Embryonic facial prominence (tissue), 1 donor: ENCODE measurements around the gene ATP1B4.

Experiments
- DNase-seq: peaks from one replicate; pipeline ENCODE4 v3.0.0-alpha.2; 2016; ENCODE audit errors: extremely low spot score

ATP1B4 gene

DNA sequence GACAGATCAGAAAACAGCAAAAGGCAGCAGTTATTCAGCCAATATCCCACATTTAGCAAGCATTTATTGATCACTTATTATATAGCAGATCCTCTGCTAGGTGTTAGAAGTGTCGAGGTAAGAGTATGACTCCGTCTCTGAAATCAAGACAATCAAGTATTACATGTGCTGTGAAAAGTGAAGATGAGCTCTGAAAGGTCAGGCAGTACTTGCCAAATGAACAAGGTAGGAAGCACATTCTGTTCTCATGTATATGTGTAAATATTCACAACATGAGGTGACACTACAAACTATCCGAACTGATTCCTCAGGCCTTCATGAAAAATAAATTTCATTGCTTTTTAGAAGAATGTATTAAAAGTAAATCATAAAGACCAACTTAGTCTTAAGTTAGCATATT, 15.3 kb downstream of the ATP1B4 start:
- DNase-seq: no peak

DNA sequence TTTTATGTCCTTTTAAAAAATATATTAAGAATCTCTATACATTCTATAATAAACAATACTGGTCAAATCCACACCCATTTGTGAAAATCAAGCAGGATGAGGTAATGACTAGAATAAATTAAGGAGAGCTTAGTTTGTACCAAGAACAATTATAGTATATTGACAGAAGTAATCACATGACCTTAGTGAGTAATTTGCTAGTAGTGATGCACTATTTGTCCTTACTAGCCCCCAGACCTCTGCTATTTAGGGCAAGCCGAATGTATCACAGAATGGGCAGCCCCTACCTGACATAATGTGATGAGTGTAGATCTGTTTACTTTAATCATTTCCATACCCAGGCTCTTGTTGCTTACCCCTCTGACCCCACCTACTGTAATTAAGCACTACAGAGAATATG, 15.8 kb downstream of the ATP1B4 start:
- DNase-seq: no peak

DNA sequence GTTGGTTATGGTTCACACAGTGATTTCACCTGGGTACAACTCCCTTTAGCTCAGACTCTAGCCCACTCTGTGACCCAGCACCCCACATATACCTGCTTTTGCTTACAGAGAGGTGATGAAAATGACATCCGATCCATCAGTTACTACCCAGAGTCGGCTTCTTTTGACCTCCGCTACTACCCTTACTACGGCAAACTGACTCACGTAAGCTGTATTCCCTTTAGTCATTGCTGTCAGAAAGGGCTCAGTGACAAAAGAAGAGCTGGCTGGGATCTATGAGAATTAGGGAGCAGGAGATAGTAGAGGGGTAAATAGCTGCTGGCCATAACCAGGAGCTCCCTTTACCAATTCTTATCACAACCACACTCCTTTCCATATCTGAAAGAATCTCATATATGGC, 16.7 kb downstream of the ATP1B4 start:
- no peak for DNase-seq

DNA sequence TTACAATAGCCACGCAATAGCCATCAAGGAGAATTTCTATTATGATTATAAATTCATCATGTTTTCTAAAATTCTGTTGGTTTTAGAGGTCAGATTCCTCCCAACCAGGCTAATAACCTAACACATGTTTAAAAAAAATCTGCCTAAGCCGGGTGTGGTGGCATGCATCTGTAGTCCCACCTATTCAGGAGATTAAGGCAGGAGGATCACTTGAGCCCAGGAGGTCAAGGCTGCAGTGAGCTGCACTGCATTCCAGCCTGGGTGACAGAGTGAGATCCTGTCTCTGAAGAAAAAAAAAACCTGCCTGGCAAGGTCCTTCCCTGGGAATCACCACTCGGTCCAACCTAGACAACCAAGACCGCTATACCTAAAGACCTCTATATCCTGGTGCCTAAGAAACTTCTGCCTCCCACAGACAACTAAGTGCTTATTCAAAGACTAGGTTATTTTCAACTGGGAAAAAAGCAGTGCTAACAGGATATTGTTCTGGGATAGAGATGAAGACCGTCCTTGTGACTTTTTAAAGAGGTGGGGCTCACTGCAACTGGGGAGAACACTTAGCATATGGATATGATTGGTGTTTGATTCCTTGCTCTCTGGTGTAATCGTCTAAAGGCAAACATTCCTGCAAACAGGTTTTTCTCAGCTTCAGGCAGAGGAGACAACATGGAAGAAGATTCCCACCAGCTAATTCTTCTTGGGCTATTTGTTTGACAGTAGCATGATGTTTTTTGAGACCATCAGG, 18.2 kb downstream of the ATP1B4 start:
- DNase-seq: no peak

DNA sequence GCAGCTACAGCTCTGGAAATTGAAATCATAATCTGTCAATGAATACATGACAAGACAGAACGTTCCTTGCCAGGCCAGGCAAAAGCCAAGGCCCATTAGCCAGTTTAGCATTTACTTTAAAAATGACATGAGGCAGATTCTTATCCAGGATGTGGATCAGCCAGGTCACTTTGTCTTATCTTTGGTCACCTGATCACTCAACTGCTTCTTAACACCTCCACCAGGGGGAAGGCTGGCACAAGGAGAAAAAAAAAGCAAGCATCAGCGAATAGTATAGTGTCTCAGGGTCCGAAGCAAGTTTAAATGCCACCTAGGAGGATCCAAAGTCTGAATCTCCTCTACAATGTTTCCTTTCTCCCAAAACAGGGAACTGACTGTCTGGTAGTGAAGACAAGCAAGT, 18.8 kb downstream of the ATP1B4 start:
- DNase-seq: no peak

DNA sequence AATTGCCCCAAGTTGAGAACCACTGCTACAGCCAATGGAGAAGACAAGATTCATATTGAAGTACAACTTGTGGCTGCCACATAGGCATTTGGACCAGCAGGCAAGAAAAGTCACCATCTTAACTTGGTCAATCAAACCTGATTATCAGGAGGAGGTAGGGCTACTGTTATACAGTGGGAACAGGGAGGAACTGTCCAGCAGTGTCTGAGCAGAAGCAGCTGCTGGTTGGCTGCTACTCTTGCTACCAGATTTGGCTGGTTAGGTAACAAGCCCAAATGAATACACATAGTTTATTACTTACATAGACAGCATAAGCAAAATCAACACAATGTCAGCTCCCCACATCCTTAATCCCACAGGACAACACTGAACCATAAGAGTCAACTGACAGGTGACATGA, 39.4 kb downstream of the ATP1B4 start:
- DNase-seq: no peak

DNA sequence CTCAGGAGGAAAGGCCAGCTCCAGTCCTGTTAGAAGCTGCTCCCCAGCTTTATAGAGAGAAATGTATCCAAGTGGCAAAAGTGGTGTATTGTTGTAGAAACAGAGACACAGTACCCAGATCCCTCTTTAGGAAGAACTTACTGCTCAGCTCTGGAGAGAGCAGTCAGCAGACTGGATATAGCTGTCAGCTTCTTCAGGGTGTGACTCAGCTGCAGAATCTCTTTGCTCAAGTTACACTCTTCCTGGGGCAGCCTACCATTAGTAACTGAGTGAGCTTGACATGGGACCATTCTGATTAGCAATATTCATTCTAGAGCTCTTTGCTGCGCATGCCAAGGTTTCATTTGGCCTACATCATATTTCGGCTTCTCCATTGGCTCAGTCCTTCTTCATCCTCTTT, 40.5 kb downstream of the ATP1B4 start:
- DNase-seq: no peak

DNA sequence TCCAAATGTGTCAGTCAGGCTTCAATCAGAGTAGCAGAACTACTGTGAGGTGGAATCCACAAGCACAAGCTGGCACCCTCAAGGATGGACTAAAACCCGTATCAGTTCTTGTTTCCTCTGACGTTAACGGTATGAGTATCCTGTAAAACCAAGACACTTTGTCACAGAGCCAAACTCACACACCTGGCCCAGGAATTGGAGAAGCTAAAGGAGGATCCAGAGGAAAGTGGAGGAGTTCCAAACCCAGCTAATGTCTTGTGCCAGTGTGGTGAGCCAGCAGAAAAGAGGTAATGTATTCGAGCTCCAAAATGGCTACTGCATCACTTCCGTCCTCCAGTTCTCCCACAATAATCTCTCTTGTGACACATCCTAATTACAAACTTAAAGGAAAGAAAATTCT, 44.7 kb downstream of the ATP1B4 start:
- DNase-seq: no peak

DNA sequence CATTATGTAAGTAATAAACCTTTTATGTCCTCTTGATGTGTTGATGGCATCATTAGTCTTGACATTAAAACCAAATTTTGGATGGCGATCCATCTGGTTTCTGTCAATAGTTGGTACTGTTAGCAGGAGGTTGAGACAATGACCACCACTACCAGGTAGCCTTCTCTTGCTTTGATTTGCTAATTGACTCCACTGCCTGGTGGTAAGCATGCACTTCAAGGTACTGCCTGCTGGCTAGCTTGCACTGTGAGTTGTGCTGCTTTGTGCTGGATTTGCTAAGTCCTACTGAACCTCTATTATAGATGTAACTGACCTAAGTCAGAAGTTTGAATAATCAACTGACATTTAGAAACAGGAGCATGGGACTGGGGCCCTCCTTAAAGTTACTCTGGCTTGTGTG, 46.3 kb downstream of the ATP1B4 start:
- DNase-seq: no peak

DNA sequence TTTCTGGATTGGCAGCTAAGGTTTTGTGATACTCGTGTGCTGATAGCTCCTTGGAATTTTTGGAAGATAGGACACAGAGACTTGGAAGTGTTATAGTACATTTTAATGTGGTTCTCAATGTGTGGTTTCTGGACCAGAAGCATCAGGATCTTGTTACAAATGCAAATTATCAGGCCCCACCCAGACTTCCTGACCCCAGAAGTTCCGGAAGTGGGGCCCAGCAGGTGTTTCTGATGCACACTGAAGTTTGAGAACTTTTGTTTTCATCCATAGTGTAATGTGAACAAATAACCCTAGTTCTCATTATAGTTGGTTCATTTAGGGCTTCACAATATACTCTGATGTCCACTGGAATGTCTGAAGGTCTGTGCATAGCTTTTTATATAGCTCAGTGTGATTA, 57.6 kb downstream of the ATP1B4 start:
- DNase-seq: no peak

DNA sequence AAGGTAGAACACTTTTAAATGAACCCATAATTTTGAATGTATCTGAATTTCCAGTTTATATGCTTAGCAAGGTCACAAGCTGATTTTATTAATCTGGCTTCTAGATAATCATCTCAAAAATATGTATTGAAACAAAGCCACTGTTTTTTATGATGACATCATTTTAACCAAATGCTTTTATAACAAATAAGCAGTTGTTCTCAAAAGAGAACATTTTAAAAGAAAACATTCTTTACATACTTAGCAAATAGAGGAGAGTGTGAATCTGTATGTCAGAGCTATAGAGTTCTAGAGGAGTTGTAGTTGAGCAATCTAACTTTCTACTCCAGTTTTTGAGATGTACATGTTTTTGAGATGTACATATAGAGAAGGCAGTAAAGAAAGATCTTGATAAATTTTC, 64.7 kb downstream of the ATP1B4 start:
- no peak for DNase-seq

DNA sequence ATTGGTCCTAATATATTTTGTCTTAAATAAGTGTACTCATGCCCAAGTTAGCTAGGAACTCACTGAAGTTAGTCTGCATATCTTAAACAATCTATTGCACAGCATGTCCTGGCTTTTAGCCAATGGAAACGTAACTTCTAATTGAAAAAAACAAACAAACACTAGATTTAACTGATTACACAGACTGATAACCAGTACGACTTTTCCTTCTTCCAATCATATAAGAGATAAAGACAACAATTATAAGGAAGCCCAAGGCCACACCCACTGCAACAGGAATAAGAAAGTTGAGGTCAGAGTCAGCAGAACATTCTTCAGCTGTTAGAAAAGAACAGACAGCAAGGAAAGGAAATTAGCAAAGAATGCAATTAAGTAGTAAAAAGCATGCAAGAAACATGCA, 66.4 kb downstream of the ATP1B4 start:
- DNase-seq: no peak

DNA sequence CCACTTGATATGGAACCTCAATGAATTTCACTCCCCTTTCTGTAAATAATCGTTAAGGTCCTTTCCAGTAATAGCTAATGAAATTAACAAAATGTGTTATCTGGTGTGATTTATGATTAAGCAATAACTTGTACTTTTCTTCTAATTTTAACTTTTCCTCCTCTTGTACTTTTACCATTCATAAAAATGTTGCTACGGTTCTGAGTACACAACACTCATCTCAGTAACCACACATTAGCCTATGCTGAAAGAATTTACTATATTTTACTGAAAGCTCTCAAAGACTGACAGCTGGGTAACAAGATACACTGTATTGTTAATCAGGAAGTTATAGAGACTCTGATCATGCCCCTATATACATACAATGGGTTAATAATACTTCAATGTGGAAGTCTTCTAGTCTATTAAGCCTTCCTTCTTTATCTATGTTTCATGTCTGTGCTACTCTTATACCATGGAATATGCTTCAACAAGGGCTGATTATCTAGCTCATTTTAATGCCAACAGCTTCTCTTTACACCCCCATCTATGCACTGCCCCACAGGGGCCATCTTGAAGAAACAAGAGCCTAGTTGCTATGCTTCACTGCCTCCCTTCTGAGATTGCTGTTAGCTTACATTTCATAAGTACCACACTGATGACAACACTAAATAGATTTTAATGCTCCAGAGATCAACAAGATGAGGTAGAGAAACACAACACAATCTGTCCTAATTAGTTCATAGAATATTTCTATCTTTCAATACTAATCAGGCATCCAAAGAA, 68.1 kb downstream of the ATP1B4 start:
- no peak for DNase-seq
